ENCODE measurements around the gene CEACAM8.
"Not testable (repeated sequence)": the region's sequence is repeated elsewhere in the genome, so short reads cannot be mapped to it uniquely, and the experiment has no call there.

CEACAM8 gene

GRCh38 chr19:42594617-42595489 is at the start of gene CEACAM8:
Gene CEACAM8, minus strand, starts transcription at chr19:42594924. Its CDS starts 96 bp downstream, at chr19:42594828.
- DNase-seq, result no peak

- DNase-seq, result not testable (repeated sequence)
These were observed 44.8 kb upstream of the CEACAM8 start for GRCh38 chr19:42639324-42640092.

GRCh38 chr19:42635233-42635539 is 40.5 kb upstream of the CEACAM8 start:
- no peak for DNase-seq

- DNase-seq, result peak in 1 of 2 experiments; percentile 2
These were observed 39.9 kb upstream of the CEACAM8 start for GRCh38 chr19:42634409-42635232.

GRCh38 chr19:42629191-42629590 is 34.5 kb upstream of the CEACAM8 start:
- DNase-seq, result no peak

GRCh38 chr19:42628411-42629140 is 33.9 kb upstream of the CEACAM8 start:
- no peak for DNase-seq

GRCh38 chr19:42627916-42628315 is 33.2 kb upstream of the CEACAM8 start:
- no peak for DNase-seq

GRCh38 chr19:42626181-42626580 is 31.5 kb upstream of the CEACAM8 start:
- DNase-seq, result no peak

- no peak for DNase-seq
These were observed 24.5 kb upstream of the CEACAM8 start for GRCh38 chr19:42619271-42619670.

GRCh38 chr19:42613666-42614065 is 18.9 kb upstream of the CEACAM8 start:
- no peak for DNase-seq

- DNase-seq, result not testable (repeated sequence)
These were observed 15.7 kb upstream of the CEACAM8 start for GRCh38 chr19:42610401-42610915.

- DNase-seq, result peak; percentile 4 to 35
These were observed 12.1 kb upstream of the CEACAM8 start for GRCh38 chr19:42606660-42607351.

GRCh38 chr19:42601811-42602443 is 7.2 kb upstream of the CEACAM8 start:
- no peak for DNase-seq

GRCh38 chr19:42596391-42597072 is 1.8 kb upstream of the CEACAM8 start:
- DNase-seq, result peak; percentile 2 to 6

GRCh38 chr19:42595550-42596172 is 937 bp upstream of the CEACAM8 start:
- no peak for DNase-seq

GRCh38 chr19:42589792-42590191 is 4.9 kb downstream of the CEACAM8 start:
- no peak for DNase-seq

- DNase-seq, result no peak
These were observed 10.3 kb downstream of the CEACAM8 start for GRCh38 chr19:42584466-42584865.

- DNase-seq, result no peak
These were observed 17.7 kb downstream of the CEACAM8 start for GRCh38 chr19:42577016-42577415.

GRCh38 chr19:42576241-42576640 is 18.5 kb downstream of the CEACAM8 start:
- DNase-seq, result no peak

GRCh38 chr19:42573642-42574041 is 21.1 kb downstream of the CEACAM8 start:
- no peak for DNase-seq

Data from NCI-H524 (cell line).